Measurements from ENCODE around the gene GPAT3.
"Not testable (repeated sequence)": the region's sequence is repeated elsewhere in the genome, so short reads cannot be mapped to it uniquely, and the experiment has no call there.

GPAT3 gene

GRCh38 chr4:83572848-83573247 is 36.9 kb downstream of the GPAT3 start:
- no peak for TF ChIP-seq RARB (CRISPR knock-in tag; IDR thresholded peaks at IDR 0.05)
- no peak for TF ChIP-seq ZNF8 (CRISPR knock-in tag; IDR thresholded peaks at IDR 0.05)
- TF ChIP-seq TOX (CRISPR knock-in tag; IDR thresholded peaks at IDR 0.05; ENCODE audit: borderline replicate concordance) = no peak
- TF ChIP-seq CSRNP3 (CRISPR knock-in tag; IDR thresholded peaks at IDR 0.05) = no peak
- no peak for TF ChIP-seq SNAI2 (CRISPR knock-in tag; IDR thresholded peaks at IDR 0.05)
- TF ChIP-seq ZNF70 (CRISPR knock-in tag; IDR thresholded peaks at IDR 0.05) = no peak
- TF ChIP-seq BACH2 (CRISPR knock-in tag; IDR thresholded peaks at IDR 0.05; ENCODE audit: borderline replicate concordance) = no peak
- no peak for TF ChIP-seq CREB5 (CRISPR knock-in tag; IDR thresholded peaks at IDR 0.05; ENCODE audit: low read depth)
- TF ChIP-seq ESRRG (CRISPR knock-in tag; IDR thresholded peaks at IDR 0.05) = no peak
- TF ChIP-seq GLIS3 (CRISPR knock-in tag; IDR thresholded peaks at IDR 0.05) = no peak
- TF ChIP-seq ZNF565 (CRISPR knock-in tag; conservative IDR thresholded peaks at IDR 0.05; ENCODE audit: low read depth) = no peak
- no peak for TF ChIP-seq ARNTL (CRISPR knock-in tag; IDR thresholded peaks at IDR 0.05; ENCODE audit: borderline replicate concordance, low read depth)
- no peak for TF ChIP-seq TCF4 (CRISPR knock-in tag; IDR thresholded peaks at IDR 0.05; ENCODE audit: borderline replicate concordance)
- TF ChIP-seq CSDC2 (CRISPR knock-in tag; IDR thresholded peaks at IDR 0.05) = no peak
- no peak for TF ChIP-seq ZFP3 (CRISPR knock-in tag; IDR thresholded peaks at IDR 0.05)
- no peak for ATAC-seq

DNA sequence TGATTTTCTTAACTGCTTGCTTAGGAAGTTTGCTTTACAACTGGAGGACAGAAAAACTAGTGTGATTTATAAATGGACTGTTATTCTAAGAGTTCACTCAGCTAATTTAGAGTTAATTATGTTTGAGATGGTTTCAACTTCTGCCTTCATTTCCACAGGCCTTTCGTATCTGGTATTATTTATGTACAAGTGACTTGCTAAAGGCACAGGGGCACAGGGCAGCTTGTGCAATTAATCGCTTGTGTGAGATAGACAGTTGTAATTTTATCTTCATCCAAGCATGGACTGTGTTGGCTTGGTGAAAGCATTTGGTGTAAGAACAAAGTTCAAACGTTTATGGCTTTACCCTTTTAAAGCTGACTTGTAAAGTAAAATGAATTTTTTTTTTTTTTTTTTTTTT is 38.3 kb downstream of the GPAT3 start:
- no peak for ATAC-seq

DNA sequence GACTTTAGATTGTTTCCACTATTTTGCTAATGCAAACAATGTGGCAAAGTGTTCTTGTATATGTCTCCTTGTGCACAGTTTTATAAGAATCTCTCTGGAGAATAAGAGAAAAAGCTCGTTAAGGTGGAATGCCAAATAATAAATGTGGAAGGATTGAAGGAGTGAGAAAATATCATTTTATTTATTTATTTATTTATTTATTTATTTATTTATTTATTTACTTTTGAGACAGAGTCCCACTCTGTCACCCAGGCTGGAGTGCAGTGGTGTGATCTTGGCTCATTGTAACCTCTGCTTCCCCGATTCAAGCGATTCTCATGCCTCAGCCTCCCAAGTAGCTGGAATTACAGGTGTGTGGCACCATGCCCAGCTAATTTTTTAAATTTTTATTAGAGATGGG is 40.3 kb downstream of the GPAT3 start:
- not testable (repeated sequence) for ATAC-seq

More for the DNA sequence above, 38.3 kb downstream of the GPAT3 start:
- TF ChIP-seq OSR1 (CRISPR knock-in tag; IDR thresholded peaks at IDR 0.05) = no peak
- no peak for TF ChIP-seq ZNF70 (CRISPR knock-in tag; IDR thresholded peaks at IDR 0.05)
- no peak for TF ChIP-seq BACH2 (CRISPR knock-in tag; IDR thresholded peaks at IDR 0.05; ENCODE audit: borderline replicate concordance)
- no peak for TF ChIP-seq RARB (CRISPR knock-in tag; IDR thresholded peaks at IDR 0.05)
- TF ChIP-seq ZFP30 (CRISPR knock-in tag; IDR thresholded peaks at IDR 0.05) = no peak
- no peak for TF ChIP-seq ZNF565 (CRISPR knock-in tag; conservative IDR thresholded peaks at IDR 0.05; ENCODE audit: low read depth)
- no peak for TF ChIP-seq CSRNP3 (CRISPR knock-in tag; IDR thresholded peaks at IDR 0.05)
- TF ChIP-seq ZFP3 (CRISPR knock-in tag; IDR thresholded peaks at IDR 0.05) = no peak
- TF ChIP-seq ZNF8 (CRISPR knock-in tag; IDR thresholded peaks at IDR 0.05) = no peak

GRCh38 chr4:83581411-83582288 is 45.7 kb downstream of the GPAT3 start:
- no peak for TF ChIP-seq ZNF565 (CRISPR knock-in tag; conservative IDR thresholded peaks at IDR 0.05; ENCODE audit: low read depth)
- no peak for TF ChIP-seq CSDC2 (CRISPR knock-in tag; IDR thresholded peaks at IDR 0.05)
- TF ChIP-seq OSR1 (CRISPR knock-in tag; IDR thresholded peaks at IDR 0.05) = no peak
- TF ChIP-seq TCF4 (CRISPR knock-in tag; IDR thresholded peaks at IDR 0.05; ENCODE audit: borderline replicate concordance) = no peak
- TF ChIP-seq GLIS3 (CRISPR knock-in tag; IDR thresholded peaks at IDR 0.05) = no peak
- TF ChIP-seq ZC3H10 (CRISPR knock-in tag; IDR thresholded peaks at IDR 0.05) = no peak
- no peak for TF ChIP-seq ZNF8 (CRISPR knock-in tag; IDR thresholded peaks at IDR 0.05)
- TF ChIP-seq POU6F1 (CRISPR knock-in tag; IDR thresholded peaks at IDR 0.05; ENCODE audit: borderline replicate concordance, low read depth) = no peak
- no peak for TF ChIP-seq RARB (CRISPR knock-in tag; IDR thresholded peaks at IDR 0.05)
- TF ChIP-seq, protein P1, sequence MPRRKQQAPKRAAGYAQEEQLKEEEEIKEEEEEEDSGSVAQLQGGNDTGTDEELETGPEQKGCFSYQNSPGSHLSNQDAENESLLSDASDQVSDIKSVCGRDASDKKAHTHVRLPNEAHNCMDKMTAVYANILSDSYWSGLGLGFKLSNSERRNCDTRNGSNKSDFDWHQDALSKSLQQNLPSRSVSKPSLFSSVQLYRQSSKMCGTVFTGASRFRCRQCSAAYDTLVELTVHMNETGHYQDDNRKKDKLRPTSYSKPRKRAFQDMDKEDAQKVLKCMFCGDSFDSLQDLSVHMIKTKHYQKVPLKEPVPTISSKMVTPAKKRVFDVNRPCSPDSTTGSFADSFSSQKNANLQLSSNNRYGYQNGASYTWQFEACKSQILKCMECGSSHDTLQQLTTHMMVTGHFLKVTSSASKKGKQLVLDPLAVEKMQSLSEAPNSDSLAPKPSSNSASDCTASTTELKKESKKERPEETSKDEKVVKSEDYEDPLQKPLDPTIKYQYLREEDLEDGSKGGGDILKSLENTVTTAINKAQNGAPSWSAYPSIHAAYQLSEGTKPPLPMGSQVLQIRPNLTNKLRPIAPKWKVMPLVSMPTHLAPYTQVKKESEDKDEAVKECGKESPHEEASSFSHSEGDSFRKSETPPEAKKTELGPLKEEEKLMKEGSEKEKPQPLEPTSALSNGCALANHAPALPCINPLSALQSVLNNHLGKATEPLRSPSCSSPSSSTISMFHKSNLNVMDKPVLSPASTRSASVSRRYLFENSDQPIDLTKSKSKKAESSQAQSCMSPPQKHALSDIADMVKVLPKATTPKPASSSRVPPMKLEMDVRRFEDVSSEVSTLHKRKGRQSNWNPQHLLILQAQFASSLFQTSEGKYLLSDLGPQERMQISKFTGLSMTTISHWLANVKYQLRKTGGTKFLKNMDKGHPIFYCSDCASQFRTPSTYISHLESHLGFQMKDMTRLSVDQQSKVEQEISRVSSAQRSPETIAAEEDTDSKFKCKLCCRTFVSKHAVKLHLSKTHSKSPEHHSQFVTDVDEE (CRISPR knock-in tag; IDR thresholded peaks at IDR 0.05) = no peak
- no peak for TF ChIP-seq CSRNP3 (CRISPR knock-in tag; IDR thresholded peaks at IDR 0.05)
- TF ChIP-seq TOX (CRISPR knock-in tag; IDR thresholded peaks at IDR 0.05; ENCODE audit: borderline replicate concordance) = no peak
- TF ChIP-seq SNAI2 (CRISPR knock-in tag; IDR thresholded peaks at IDR 0.05) = no peak
- TF ChIP-seq ZNF70 (CRISPR knock-in tag; IDR thresholded peaks at IDR 0.05) = no peak
- no peak for TF ChIP-seq ARNTL (CRISPR knock-in tag; IDR thresholded peaks at IDR 0.05; ENCODE audit: borderline replicate concordance, low read depth)
- no peak for ATAC-seq
